ENCODE results near the gene LMAN2L. TPM values are rescaled to one million over a fixed set of nuclear protein-coding genes. Genes with fewer than 3 reads are reported as not detected.

LMAN2L gene
- polyA plus RNA-seq, 1 of the 3 experiments (the other 2 are of a cell fraction), result 17.7 TPM

DNA sequence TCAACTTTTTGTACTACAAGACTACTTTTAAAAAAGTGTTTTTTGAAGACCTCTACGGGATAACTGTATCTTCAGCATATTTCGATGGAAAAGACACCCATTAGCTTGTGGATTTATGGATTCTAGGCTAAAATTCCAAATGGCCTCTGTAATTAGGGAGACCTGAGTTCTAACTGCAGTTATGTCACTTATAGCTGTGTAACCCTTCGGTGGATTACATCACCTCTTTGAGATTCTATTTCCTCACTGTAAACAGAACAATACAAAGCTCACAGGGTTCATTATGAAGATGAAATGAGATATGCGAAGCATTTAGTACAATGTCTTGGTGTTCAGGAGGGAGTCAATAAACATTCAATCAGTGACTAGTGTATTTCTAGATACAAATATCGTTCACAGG is 24.2 kb downstream of the LMAN2L start:
- H3K4me1 ChIP-seq (ENCODE audit: control insufficient read depth in 1 of 2, insufficient read depth in 2 of 2, low read depth in 1 of 2, low read length in 1 of 2), result no peaks in the 10 kb centered on the region; a peak in 1 of 4 replicates
- ChIA-PET CTCF (no interaction called here), POLR2A (no interaction called here)
- H3K9me3 ChIP-seq, result no peaks in the 10 kb centered on the region
- H3K27me3 ChIP-seq (ENCODE audit: insufficient read depth), result no peaks in the 10 kb centered on the region
- H4K20me1 ChIP-seq (ENCODE audit: insufficient read depth), result no peaks in the 10 kb centered on the region
- H3K79me2 ChIP-seq (ENCODE audit: insufficient read depth), result no peaks in the 10 kb centered on the region
- no peak overlapping the region for H3K9ac ChIP-seq
- H3K27ac ChIP-seq (ENCODE audit: low read depth in 2 of 2, low read length in 1 of 2), result no peak overlapping the region
- TF ChIP-seq YY1 (IDR thresholded peaks at IDR 0.05; ENCODE audit: low read depth) (no peak), SMC3 (IDR thresholded peaks at IDR 0.05; ENCODE audit: low read depth, low read length) (no peak), FOXJ3 (CRISPR knock-in tag; IDR thresholded peaks at IDR 0.05) (no peak), TEAD4 (IDR thresholded peaks at IDR 0.05; ENCODE audit: borderline replicate concordance, insufficient read depth) (no peak), CHD2 (IDR thresholded peaks at IDR 0.05; ENCODE audit: low read length, partially characterized antibody) (no peak), RCOR1 (IDR thresholded peaks at IDR 0.05; ENCODE audit: low read length) (no peak), RAD21 (IDR thresholded peaks at IDR 0.05; ENCODE audit: low read length) (no peak), POLR2AphosphoS5 (IDR thresholded peaks at IDR 0.05; ENCODE audit: low read depth, low read length) (no peak), NRF1 (IDR thresholded peaks at IDR 0.05; ENCODE audit: low read depth, low read length) (no peak), FOSL2 (IDR thresholded peaks at IDR 0.05; ENCODE audit: borderline replicate concordance, low read depth) (no peak), NFIC (IDR thresholded peaks at IDR 0.05; ENCODE audit: borderline replicate concordance) (no peak), RFX5 (IDR thresholded peaks at IDR 0.05; ENCODE audit: low read length) (no peak), MEF2A (IDR thresholded peaks at IDR 0.05; ENCODE audit: borderline replicate concordance, low read depth) (no peak)
- TF ChIP-seq, protein P1, sequence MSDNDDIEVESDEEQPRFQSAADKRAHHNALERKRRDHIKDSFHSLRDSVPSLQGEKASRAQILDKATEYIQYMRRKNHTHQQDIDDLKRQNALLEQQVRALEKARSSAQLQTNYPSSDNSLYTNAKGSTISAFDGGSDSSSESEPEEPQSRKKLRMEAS (IDR thresholded peaks at IDR 0.05; ENCODE audit: low read depth), result no peak
- TF ChIP-seq, protein P2, sequence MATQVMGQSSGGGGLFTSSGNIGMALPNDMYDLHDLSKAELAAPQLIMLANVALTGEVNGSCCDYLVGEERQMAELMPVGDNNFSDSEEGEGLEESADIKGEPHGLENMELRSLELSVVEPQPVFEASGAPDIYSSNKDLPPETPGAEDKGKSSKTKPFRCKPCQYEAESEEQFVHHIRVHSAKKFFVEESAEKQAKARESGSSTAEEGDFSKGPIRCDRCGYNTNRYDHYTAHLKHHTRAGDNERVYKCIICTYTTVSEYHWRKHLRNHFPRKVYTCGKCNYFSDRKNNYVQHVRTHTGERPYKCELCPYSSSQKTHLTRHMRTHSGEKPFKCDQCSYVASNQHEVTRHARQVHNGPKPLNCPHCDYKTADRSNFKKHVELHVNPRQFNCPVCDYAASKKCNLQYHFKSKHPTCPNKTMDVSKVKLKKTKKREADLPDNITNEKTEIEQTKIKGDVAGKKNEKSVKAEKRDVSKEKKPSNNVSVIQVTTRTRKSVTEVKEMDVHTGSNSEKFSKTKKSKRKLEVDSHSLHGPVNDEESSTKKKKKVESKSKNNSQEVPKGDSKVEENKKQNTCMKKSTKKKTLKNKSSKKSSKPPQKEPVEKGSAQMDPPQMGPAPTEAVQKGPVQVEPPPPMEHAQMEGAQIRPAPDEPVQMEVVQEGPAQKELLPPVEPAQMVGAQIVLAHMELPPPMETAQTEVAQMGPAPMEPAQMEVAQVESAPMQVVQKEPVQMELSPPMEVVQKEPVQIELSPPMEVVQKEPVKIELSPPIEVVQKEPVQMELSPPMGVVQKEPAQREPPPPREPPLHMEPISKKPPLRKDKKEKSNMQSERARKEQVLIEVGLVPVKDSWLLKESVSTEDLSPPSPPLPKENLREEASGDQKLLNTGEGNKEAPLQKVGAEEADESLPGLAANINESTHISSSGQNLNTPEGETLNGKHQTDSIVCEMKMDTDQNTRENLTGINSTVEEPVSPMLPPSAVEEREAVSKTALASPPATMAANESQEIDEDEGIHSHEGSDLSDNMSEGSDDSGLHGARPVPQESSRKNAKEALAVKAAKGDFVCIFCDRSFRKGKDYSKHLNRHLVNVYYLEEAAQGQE (IDR thresholded peaks at IDR 0.05; ENCODE audit: low read depth, low read length), result no peak
- TF ChIP-seq, protein P3, sequence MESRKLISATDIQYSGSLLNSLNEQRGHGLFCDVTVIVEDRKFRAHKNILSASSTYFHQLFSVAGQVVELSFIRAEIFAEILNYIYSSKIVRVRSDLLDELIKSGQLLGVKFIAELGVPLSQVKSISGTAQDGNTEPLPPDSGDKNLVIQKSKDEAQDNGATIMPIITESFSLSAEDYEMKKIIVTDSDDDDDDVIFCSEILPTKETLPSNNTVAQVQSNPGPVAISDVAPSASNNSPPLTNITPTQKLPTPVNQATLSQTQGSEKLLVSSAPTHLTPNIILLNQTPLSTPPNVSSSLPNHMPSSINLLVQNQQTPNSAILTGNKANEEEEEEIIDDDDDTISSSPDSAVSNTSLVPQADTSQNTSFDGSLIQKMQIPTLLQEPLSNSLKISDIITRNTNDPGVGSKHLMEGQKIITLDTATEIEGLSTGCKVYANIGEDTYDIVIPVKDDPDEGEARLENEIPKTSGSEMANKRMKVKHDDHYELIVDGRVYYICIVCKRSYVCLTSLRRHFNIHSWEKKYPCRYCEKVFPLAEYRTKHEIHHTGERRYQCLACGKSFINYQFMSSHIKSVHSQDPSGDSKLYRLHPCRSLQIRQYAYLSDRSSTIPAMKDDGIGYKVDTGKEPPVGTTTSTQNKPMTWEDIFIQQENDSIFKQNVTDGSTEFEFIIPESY (IDR thresholded peaks at IDR 0.05; ENCODE audit: borderline replicate concordance, low read depth), result no peak
- TF ChIP-seq, protein P4, sequence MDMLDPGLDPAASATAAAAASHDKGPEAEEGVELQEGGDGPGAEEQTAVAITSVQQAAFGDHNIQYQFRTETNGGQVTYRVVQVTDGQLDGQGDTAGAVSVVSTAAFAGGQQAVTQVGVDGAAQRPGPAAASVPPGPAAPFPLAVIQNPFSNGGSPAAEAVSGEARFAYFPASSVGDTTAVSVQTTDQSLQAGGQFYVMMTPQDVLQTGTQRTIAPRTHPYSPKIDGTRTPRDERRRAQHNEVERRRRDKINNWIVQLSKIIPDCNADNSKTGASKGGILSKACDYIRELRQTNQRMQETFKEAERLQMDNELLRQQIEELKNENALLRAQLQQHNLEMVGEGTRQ (IDR thresholded peaks at IDR 0.05; ENCODE audit: borderline replicate concordance, low read depth, low read length), result no peak
- TF ChIP-seq, protein P5, sequence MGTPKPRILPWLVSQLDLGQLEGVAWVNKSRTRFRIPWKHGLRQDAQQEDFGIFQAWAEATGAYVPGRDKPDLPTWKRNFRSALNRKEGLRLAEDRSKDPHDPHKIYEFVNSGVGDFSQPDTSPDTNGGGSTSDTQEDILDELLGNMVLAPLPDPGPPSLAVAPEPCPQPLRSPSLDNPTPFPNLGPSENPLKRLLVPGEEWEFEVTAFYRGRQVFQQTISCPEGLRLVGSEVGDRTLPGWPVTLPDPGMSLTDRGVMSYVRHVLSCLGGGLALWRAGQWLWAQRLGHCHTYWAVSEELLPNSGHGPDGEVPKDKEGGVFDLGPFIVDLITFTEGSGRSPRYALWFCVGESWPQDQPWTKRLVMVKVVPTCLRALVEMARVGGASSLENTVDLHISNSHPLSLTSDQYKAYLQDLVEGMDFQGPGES (IDR thresholded peaks at IDR 0.05; ENCODE audit: low read depth, low read length), result no peak
- TF ChIP-seq, protein P6, sequence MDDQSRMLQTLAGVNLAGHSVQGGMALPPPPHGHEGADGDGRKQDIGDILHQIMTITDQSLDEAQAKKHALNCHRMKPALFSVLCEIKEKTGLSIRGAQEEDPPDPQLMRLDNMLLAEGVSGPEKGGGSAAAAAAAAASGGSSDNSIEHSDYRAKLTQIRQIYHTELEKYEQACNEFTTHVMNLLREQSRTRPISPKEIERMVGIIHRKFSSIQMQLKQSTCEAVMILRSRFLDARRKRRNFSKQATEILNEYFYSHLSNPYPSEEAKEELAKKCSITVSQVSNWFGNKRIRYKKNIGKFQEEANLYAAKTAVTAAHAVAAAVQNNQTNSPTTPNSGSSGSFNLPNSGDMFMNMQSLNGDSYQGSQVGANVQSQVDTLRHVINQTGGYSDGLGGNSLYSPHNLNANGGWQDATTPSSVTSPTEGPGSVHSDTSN (IDR thresholded peaks at IDR 0.05), result no peak
- peaks cover 28 to 32% of the 10 kb centered on the region in 2 experiments for H3K36me3 ChIP-seq (replicated peaks in 1 of 2; ENCODE audit: control insufficient read depth in 1 of 2, insufficient read depth in 2 of 2, low read length in 1 of 2)
- H3F3A ChIP-seq (replicated peaks; ENCODE audit: insufficient read depth), result no peaks in the 10 kb centered on the region
- DNase-seq, result no peak
- no peak overlapping the region for H3K4me3 ChIP-seq (ENCODE audit: low read depth in 2 of 2, low read length in 1 of 2)
- H3K9me2 ChIP-seq, result no peaks in the 10 kb centered on the region
- no peak overlapping the region for H3K4me2 ChIP-seq
- no peak overlapping the region for H2AFZ ChIP-seq (ENCODE audit: low read depth)
- 89% methylated on average over 5 of the region's 5 CpGs for WGBS (ENCODE audit: low lambda C conversion rate)
